HEK293T (cell line): ENCODE measurements around the gene AGAP1.

Source experiments
- CTCF ChIA-PET: fragments of 350-600 bp; formaldehyde crosslinking; extraction: SDS; loops from one replicate; lab custom pipeline; 2021; ENCODE audit warnings: antibody characterized with exemption, inconsistent platforms; lab: Yijun Ruan, JAX
- POLR2A ChIA-PET: fragments of 350-600 bp; formaldehyde crosslinking; extraction: SDS; loops from one replicate; lab custom pipeline; 2020; ENCODE audit warnings: antibody characterized with exemption, inconsistent platforms; lab: Yijun Ruan, JAX
- DNase-seq: peaks from one replicate; pipeline ENCODE4 v3.0.0; 2012; ENCODE audit warnings: mixed read lengths; ENCODE audit errors: extremely low spot score
- ARNT ChIP-seq: fragments of 450-650 bp; IDR thresholded peaks from 2 replicates; pipeline ENCODE4 v1.6.1; 2017; ENCODE audit warnings: mild to moderate bottlenecking
- BHLHE40 ChIP-seq: fragments of 450-650 bp; IDR thresholded peaks from 2 replicates; pipeline ENCODE4 v1.6.1; 2016; ENCODE audit warnings: mild to moderate bottlenecking, moderate library complexity, borderline replicate concordance
- CTBP1 ChIP-seq: fragments of 450-650 bp; IDR thresholded peaks from 2 replicates; pipeline ENCODE4 v1.6.1; 2016; ENCODE audit warnings: borderline replicate concordance
- ELF4 ChIP-seq: fragments of 450-650 bp; IDR thresholded peaks from 2 replicates; pipeline ENCODE4 v1.6.1; 2017; ENCODE audit warnings: antibody characterized with exemption
- FOXA1 ChIP-seq: fragments of 450-650 bp; IDR thresholded peaks from 2 replicates; pipeline ENCODE4 v1.6.1; 2016; ENCODE audit warnings: mild to moderate bottlenecking
- FOXK2 ChIP-seq: fragments of 450-650 bp; IDR thresholded peaks from 2 replicates; pipeline ENCODE4 v1.6.1; 2016; ENCODE audit warnings: mild to moderate bottlenecking
- FOXM1 ChIP-seq: fragments of 450-650 bp; IDR thresholded peaks from 2 replicates; pipeline ENCODE4 v1.6.1; 2017; ENCODE audit warnings: mild to moderate bottlenecking, borderline replicate concordance
- HDGF ChIP-seq: fragments of 450-650 bp; IDR thresholded peaks from 2 replicates; pipeline ENCODE4 v1.6.1; 2017; ENCODE audit warnings: antibody characterized with exemption, borderline replicate concordance
- L3MBTL2 ChIP-seq: fragments of 450-650 bp; conservative IDR thresholded peaks from 2 replicates; pipeline ENCODE4 v1.6.1; 2016; ENCODE audit warnings: mild to moderate bottlenecking
- LEF1 ChIP-seq: fragments of 450-650 bp; IDR thresholded peaks from 2 replicates; pipeline ENCODE4 v1.6.1; 2017; ENCODE audit warnings: mild to moderate bottlenecking, borderline replicate concordance
- NFRKB ChIP-seq: fragments of 450-650 bp; IDR thresholded peaks from 2 replicates; pipeline ENCODE4 v1.6.1; 2016; ENCODE audit warnings: mild to moderate bottlenecking, moderate library complexity
- PKNOX1 ChIP-seq: fragments of 450-650 bp; IDR thresholded peaks from 2 replicates; pipeline ENCODE4 v1.6.1; 2016
- SP1 ChIP-seq: fragments of 450-650 bp; IDR thresholded peaks from 2 replicates; pipeline ENCODE4 v1.6.1; 2017
- SUZ12 ChIP-seq: fragments of 450-650 bp; IDR thresholded peaks from 2 replicates; pipeline ENCODE4 v1.6.1; 2016; ENCODE audit warnings: mild to moderate bottlenecking
- TARDBP ChIP-seq: fragments of 450-650 bp; IDR thresholded peaks from 2 replicates; pipeline ENCODE4 v1.6.1; 2016
- ZNF384 ChIP-seq: fragments of 450-650 bp; IDR thresholded peaks from 2 replicates; pipeline ENCODE4 v1.6.1; 2016

AGAP1 gene

DNA sequence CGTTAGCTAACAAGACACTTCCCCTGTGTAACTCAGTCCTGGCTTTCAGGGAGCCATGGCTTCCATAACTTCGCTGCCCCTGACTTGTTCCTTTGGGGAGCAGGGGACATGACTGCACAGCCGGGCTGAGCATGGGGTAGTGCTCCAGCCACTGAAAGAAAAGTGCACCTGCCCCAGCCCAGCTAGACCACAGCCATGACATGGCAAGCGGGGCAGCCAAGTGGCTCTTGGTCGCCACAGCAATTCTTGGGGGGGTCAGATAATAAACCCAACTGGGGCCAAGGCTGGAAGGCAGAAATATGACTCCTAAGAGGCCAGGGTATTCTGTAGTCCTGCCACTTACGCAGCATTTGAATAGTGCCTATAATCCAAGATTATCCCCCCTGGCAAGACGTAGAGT lies 385.3 kb downstream of the AGAP1 start:
- no peak for DNase-seq
- TF ChIP-seq ELF4 (no peak), SP1 (no peak), PKNOX1 (no peak), ARNT (no peak), NFRKB (no peak), L3MBTL2 (no peak), TARDBP (no peak), HDGF (no peak), LEF1 (no peak), ZNF384 (no peak), FOXA1 (no peak), FOXK2 (no peak), BHLHE40 (no peak), CTBP1 (no peak), FOXM1 (no peak)
- ChIA-PET POLR2A (no interaction called here), CTCF (no interaction called here)

DNA sequence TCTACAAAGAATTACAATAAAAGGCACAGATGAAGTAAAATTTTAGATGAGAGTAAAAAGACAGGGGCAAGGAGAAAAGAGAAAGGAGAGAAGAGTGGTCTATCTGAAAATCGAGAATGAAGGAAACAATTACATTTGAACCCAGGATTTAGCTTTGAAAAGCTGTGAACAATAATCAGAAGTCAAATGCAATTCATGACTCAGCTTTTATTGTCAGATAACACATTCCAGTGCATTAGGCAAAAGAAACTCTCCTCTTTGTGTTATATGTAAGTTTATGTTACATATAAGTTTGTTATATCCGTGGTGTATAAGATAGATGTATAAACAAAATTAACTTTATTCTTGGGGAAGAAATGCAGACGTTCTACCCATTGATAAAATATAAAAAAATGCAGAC lies 389.8 kb downstream of the AGAP1 start:
- ChIA-PET CTCF (no interaction called here), POLR2A (no interaction called here)
- no peak for DNase-seq
- TF ChIP-seq CTBP1, result no peak
- no peak for TF ChIP-seq BHLHE40

DNA sequence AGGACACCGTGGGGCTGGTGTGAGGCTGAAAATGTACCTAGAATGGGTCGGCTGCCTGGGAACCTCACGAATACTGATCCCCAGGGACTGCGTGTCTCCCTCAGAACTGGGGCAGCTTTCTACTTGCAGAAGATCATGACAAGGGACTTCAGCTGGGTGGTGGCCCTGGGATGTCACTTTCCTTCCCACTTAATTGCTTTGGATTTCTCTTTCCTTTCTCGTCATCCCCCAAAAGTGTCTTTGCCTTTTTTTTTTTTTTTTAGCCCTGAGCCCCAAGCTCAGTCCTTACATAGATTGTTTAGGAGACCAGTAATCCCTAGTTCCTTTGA lies 395.4 kb downstream of the AGAP1 start:
- no peak for TF ChIP-seq BHLHE40
- DNase-seq, result no peak
- ChIA-PET CTCF (no interaction called here), POLR2A (no interaction called here)

GRCh38 chr2:235893129-235893698 lies 399.4 kb downstream of the AGAP1 start:
- no peak for DNase-seq
- no peak for TF ChIP-seq L3MBTL2
- TF ChIP-seq ARNT, result no peak
- TF ChIP-seq CTBP1, result no peak
- TF ChIP-seq BHLHE40, result no peak
- no peak for TF ChIP-seq PKNOX1
- TF ChIP-seq ELF4, result no peak
- TF ChIP-seq TARDBP, result no peak
- TF ChIP-seq FOXK2, result no peak
- TF ChIP-seq ZNF384, result no peak
- TF ChIP-seq FOXM1, result no peak
- no peak for TF ChIP-seq LEF1
- TF ChIP-seq SP1, result no peak
- no peak for TF ChIP-seq HDGF
- ChIA-PET CTCF (no interaction called here), POLR2A (no interaction called here)

DNA sequence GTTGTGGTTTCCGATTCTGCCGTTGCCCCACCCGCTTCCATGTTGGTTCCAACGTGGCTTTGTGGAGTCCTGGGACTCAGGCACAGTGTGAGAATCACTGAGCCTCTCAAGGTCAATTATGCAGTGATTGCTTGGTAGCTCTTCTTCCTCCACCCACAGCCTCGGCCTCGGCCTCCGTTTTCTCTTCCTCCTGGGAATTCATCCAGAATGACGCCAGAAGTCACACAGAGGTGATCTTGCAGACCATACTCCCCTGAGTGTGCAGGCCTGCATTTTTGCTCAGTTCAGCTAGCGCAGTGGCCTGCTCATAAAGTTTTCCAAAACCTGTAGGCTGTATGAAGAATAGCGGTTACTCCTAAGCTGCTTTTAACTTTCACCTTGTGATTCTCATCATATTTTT lies 401.0 kb downstream of the AGAP1 start:
- CTCF ChIA-PET, result no interaction called here
- TF ChIP-seq PKNOX1, result no peak
- no peak for TF ChIP-seq SP1
- no peak for TF ChIP-seq HDGF
- TF ChIP-seq SUZ12, result no peak
- TF ChIP-seq FOXK2, result no peak
- TF ChIP-seq FOXA1, result no peak
- TF ChIP-seq ZNF384, result no peak
- no peak for TF ChIP-seq FOXM1
- TF ChIP-seq L3MBTL2, result no peak
- no peak for TF ChIP-seq ARNT
- no peak for TF ChIP-seq CTBP1
- no peak for TF ChIP-seq ELF4
- no peak for TF ChIP-seq LEF1
- TF ChIP-seq TARDBP, result no peak
- no peak for TF ChIP-seq BHLHE40
- TF ChIP-seq NFRKB, result no peak
- POLR2A ChIA-PET, result no interaction called here
- no peak for DNase-seq

- POLR2A ChIA-PET, result no interaction called here
These were observed 402.2 kb downstream of the AGAP1 start for GRCh38 chr2:235896061-235896460.

More at GRCh38 chr2:235896061-235896460, 402.2 kb downstream of the AGAP1 start:
- no peak for DNase-seq
- CTCF ChIA-PET, result no interaction called here
- TF ChIP-seq CTBP1 (no peak), PKNOX1 (no peak), FOXM1 (no peak), FOXK2 (no peak)
